T-cell (primary cell): ENCODE measurements around the gene VAMP2. TPM values are rescaled to one million over a fixed set of nuclear protein-coding genes. Genes with fewer than 3 reads are reported as not detected.

Source experiments
- ATAC-seq, 4 experiments: fragments of 200-7000 bp in 3 of 4; fragments of 150-1000 bp in 1 of 4; cut with Tn5 transposase; replicated peaks in 1 of 4; 1 replicate in 3 of 4; 2 replicates in 1 of 4; pipeline ENCODE4 v1.10.0; 2021; ENCODE audit warnings: moderate library complexity in 3 of 4, mild to moderate bottlenecking in 2 of 4, moderate number of reproducible peaks in 1 of 4
- CTCF ChIA-PET, 2 donors: fragments of 300-600 bp; sonication (Branson Sonifier 250); formaldehyde crosslinking; loops; one replicate each; lab custom pipeline; 2022; ENCODE audit warnings: antibody characterized with exemption in 2 of 2; lab: Charles Lee
- POLR2A ChIA-PET, 2 donors: fragments of 300-600 bp; sonication (Branson Sonifier 250); formaldehyde crosslinking; loops; one replicate each; lab custom pipeline; 2022; ENCODE audit warnings: antibody characterized with exemption in 2 of 2; lab: Charles Lee
- DNase-seq, 35 experiments: peaks; one replicate each; pipeline versions ENCODE4 v3.0.0 to v3.0.0-alpha.2; 2013 to 2023
- H3K27ac ChIP-seq: one replicate; pipeline ENCODE4 v1.5.1; 2013; ENCODE audit warnings: low read length
- H3K27me3 ChIP-seq, 2 experiments: replicated peaks in 1 of 2; 1 replicate in 1 of 2; 2 replicates in 1 of 2; pipeline versions ENCODE4 v1.6.1 to v1.7.0; 2013; ENCODE audit warnings: low read length in 1 of 2, mixed read lengths in 1 of 2; ENCODE audit not compliant: control insufficient read depth in 2 of 2, insufficient read depth in 2 of 2; ENCODE audit errors: extremely low read depth in 1 of 2
- H3K36me3 ChIP-seq, 2 donors: 1 replicate in 1 of 2; 2 replicates in 1 of 2; pipeline versions ENCODE4 v1.6.1 to v1.7.0; 2013; ENCODE audit warnings: low read length in 1 of 2; ENCODE audit not compliant: control insufficient read depth in 2 of 2, insufficient read depth in 1 of 2; ENCODE audit errors: extremely low read depth in 1 of 2
- H3K4me1 ChIP-seq, 2 experiments: 1 replicate in 1 of 2; 2 replicates in 1 of 2; pipeline versions ENCODE4 v1.6.1 to v1.7.0; 2013; ENCODE audit warnings: low read length in 2 of 2, mixed read lengths in 1 of 2; ENCODE audit not compliant: insufficient read depth in 2 of 2, control insufficient read depth in 1 of 2; ENCODE audit errors: extremely low read depth in 1 of 2
- H3K4me3 ChIP-seq, 2 donors: 1 replicate in 1 of 2; 2 replicates in 1 of 2; pipeline versions ENCODE4 v1.5.1 to v1.7.0; 2013; ENCODE audit warnings: mild to moderate bottlenecking in 2 of 2, low read length in 1 of 2, moderate library complexity in 1 of 2; ENCODE audit not compliant: control insufficient read depth in 1 of 2; ENCODE audit errors: extremely low read depth in 1 of 2
- H3K9me3 ChIP-seq: 2 replicates; pipeline ENCODE4 v1.7.0; 2013
- H3K27ac Mint-ChIP-seq, 2 donors: one replicate each; pipeline ENCODE4 v1.8.0; 2020 to 2021; ENCODE audit warnings: mild to moderate bottlenecking in 2 of 2, mixed read lengths in 2 of 2
- H3K27me3 Mint-ChIP-seq, 2 donors: one replicate each; pipeline ENCODE4 v1.8.0; 2021 to 2022; ENCODE audit warnings: mixed read lengths in 2 of 2
- H3K36me3 Mint-ChIP-seq: one replicate; pipeline ENCODE4 v1.8.0; 2021; ENCODE audit warnings: mixed read lengths
- H3K4me1 Mint-ChIP-seq, 3 donors: one replicate each; pipeline ENCODE4 v1.8.0; 2020 to 2022; ENCODE audit warnings: mixed read lengths in 3 of 3, mild to moderate bottlenecking in 1 of 3
- H3K4me3 Mint-ChIP-seq, 3 donors: one replicate each; pipeline ENCODE4 v1.8.0; 2020 to 2022; ENCODE audit warnings: mild to moderate bottlenecking in 3 of 3, mixed read lengths in 3 of 3, moderate library complexity in 3 of 3
- H3K9me3 Mint-ChIP-seq, 3 donors: one replicate each; pipeline ENCODE4 v1.8.0; 2020 to 2022; ENCODE audit warnings: mixed read lengths in 3 of 3
- WGBS: methylation state at CpG from one replicate; pipeline ENCODE4 v1.1.5; 2013; ENCODE audit warnings: missing lambda C conversion rate; ENCODE audit not compliant: insufficient coverage; 5-methylcytosine and 5-hydroxymethylcytosine counted together
- total RNA-seq, 35 experiments: library from RNA in 6 of 35; stranded (reverse) in 6 of 35; fragments of 120-200 nt in 1 of 35; gene quantifications; one replicate each; pipeline versions ENCODE4 v1.2.1 to v1.2.4 and lab custom pipeline; 2013 to 2026

The VAMP2 gene
- total RNA-seq, 5 donors from 2014 or later (not counting 1 experiment from before 2014, with no cell fraction given) = 160 to 243 (median 186) TPM

DNA sequence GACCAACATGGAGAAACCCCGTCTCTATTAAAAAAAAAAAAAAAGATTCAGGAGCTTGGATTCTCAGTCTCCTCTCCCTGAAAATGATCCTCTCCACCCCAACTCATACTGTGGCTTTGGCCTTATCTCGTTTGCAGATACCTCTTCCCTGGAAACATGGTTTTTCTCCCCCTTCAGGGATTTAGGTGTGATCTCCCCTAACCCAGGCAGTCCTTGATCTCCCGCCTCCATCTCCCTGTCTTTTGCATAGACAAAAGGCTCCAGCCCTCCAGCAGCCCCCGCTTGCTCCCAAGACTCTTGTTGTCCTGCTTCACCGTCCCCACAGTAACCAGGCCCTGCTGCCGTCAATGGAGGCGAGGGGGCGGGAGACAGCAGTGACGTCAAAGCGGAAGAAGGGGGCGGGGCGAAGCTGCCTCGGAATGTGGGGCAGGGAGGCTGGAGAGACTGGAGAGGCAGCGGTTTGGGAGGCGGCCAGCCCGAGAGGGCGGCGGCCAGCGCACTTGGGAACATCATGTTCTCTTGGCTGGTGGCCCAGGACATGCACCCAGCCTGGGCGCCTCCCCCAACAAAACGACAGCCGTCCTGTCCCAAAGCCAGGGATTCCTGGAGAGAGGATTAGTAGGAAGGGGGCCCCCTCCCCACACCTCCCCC is 8.7 kb downstream of the VAMP2 start:
- peaks cover 28 to 91% of the 10 kb centered on the region in 2 experiments for H3K4me1 ChIP-seq
- Mint-ChIP-seq H3K9me3 (no peaks in the 10 kb centered on the region), H3K36me3 (peaks cover 13% of the 10 kb centered on the region), H3K27ac (no peak overlapping the region), H3K4me3 (no peak overlapping the region), H3K4me1 (peaks cover 35 to 65% (median 48%) of the 10 kb centered on the region in 3 donors), H3K27me3 (no peaks in the 10 kb centered on the region)
- peaks cover 7 to 22% of the 10 kb centered on the region in 2 donors for H3K36me3 ChIP-seq
- no peaks in the 10 kb centered on the region for H3K27me3 ChIP-seq
- peak; percentile 58 to 98 (median 91) for DNase-seq
- ChIA-PET CTCF (no interaction called here), POLR2A (interaction anchor here in 1 of 2 donors (0.6 to 1.6 kb wide), 5 partner anchors 18 to 920 kb away, joined by 3 to 8 read pairs (median 6); no protein-coding TSS in a partner anchor)
- peak overlapping the region; percentile 100 for H3K27ac ChIP-seq
- H3K9me3 ChIP-seq = no peaks in the 10 kb centered on the region
- peak in 1 of 4 experiments; percentile 25 for ATAC-seq
- peak overlapping the region; percentile 26 to 91 for H3K4me3 ChIP-seq
- 7% methylated on average over 12 of the region's 22 CpGs for WGBS

- no peaks in the 10 kb centered on the region for H3K27me3 ChIP-seq
- H3K4me3 ChIP-seq = peak overlapping the region; percentile 18 to 20
- H3K27ac ChIP-seq = peak overlapping the region; percentile 100
- POLR2A ChIA-PET = interaction anchor here in 1 of 2 donors (0.6 to 1.6 kb wide), 5 partner anchors 18 to 920 kb away, joined by 3 to 8 read pairs (median 6); no protein-coding TSS in a partner anchor
- no peaks in the 10 kb centered on the region for H3K9me3 ChIP-seq
- peaks cover 11% of the 10 kb centered on the region for H3K36me3 Mint-ChIP-seq
- H3K27ac Mint-ChIP-seq = no peak overlapping the region
- no peaks in the 10 kb centered on the region for H3K27me3 Mint-ChIP-seq
- no peak overlapping the region for H3K4me3 Mint-ChIP-seq
- DNase-seq (peak in 3 of 35 experiments; percentile 33 to 56 (median 33)), ATAC-seq (no peak)
- CTCF ChIA-PET = no interaction called here
- no peaks in the 10 kb centered on the region for H3K9me3 Mint-ChIP-seq
- peaks cover 28 to 87% of the 10 kb centered on the region in 2 experiments for H3K4me1 ChIP-seq
- peaks cover 9 to 27% of the 10 kb centered on the region in 2 donors for H3K36me3 ChIP-seq
- peaks cover 31 to 60% (median 44%) of the 10 kb centered on the region in 3 donors for H3K4me1 Mint-ChIP-seq
- 57% methylated on average over 7 of the region's 13 CpGs for WGBS
Measured at GRCh38 chr17:8153525-8153956, 9.2 kb downstream of the VAMP2 start.

DNA sequence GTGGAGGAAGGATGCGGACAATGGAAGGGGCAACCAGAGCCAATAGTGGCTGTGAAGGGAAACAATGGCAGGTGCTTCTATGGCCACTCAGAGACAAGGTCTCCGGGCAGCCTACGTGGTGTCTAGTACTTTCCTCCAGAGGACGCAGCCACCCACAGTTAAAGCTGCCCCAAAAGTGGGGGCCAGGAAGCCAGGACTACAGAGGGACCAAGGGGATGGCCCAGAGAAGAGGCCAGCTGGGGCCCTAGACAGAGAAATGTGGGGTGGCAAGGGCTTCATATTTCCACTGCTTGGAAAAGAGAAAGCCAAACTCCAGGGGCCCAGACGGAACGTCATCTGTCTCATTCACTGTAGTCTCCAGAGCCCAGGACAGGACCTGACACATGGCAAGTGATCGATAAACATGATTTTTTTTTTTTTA is 9.7 kb downstream of the VAMP2 start:
- Histone ChIP-seq H3K4me1 (peaks cover 28 to 82% of the 10 kb centered on the region in 2 experiments), H3K9me3 (no peaks in the 10 kb centered on the region), H3K36me3 (peaks cover 10 to 28% of the 10 kb centered on the region in 2 donors), H3K27ac (peak overlapping the region; percentile 100), H3K27me3 (no peaks in the 10 kb centered on the region), H3K4me3 (peak overlapping the region in 1 of 2 donors; percentile 93)
- peaks cover 15% of the 10 kb centered on the region for H3K36me3 Mint-ChIP-seq
- ChIA-PET CTCF (no interaction called here), POLR2A (interaction anchor here in 1 of 2 donors (1.1 to 1.6 kb wide), 2 partner anchors 20 to 35 kb away, joined by 6 to 8 read pairs; no protein-coding TSS in a partner anchor)
- no peaks in the 10 kb centered on the region for H3K9me3 Mint-ChIP-seq
- DNase-seq = peak in 2 of 35 experiments; percentile 21 to 25
- H3K4me3 Mint-ChIP-seq = peak overlapping the region in 1 of 3 donors; percentile 84
- WGBS = 90% methylated on average over 6 of the region's 7 CpGs
- H3K4me1 Mint-ChIP-seq = peaks cover 29 to 57% (median 40%) of the 10 kb centered on the region in 3 donors
- no peak for ATAC-seq
- no peaks in the 10 kb centered on the region for H3K27me3 Mint-ChIP-seq
- no peak overlapping the region for H3K27ac Mint-ChIP-seq

DNA sequence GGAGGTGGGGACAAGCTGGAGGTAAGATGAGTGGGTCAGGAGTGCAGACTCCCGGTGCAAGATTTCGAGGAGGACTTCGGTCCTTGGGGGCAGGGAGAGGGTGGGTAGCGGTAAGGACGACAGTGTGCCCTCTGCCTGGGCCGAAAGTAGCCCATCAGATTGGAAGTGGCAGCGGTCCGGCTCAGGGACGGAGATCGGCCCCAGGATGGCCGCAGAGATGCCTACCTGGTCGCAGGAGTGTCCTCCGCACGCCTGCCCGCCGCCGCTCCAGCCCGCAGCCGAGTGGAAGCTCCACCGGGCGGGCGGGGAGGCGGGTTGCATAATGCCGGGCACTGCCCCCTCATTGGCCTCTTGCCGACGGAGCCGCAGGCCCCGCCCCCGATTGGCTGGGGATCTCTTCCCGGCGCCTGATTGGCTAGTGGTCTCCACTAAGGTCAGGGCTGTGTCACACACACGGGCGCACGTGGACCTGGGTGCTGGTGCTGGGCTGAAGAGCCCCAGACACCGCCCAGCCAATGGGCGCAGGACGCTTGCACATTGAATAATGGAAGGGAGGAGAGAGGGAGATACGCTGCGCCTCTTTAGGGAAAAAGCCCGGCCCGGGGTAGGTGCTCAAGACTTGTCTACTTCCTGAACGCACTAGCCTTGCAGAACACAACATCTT is 10.5 kb downstream of the VAMP2 start, which contains the start of gene PER1:
Gene PER1 (minus strand): TSS at position 293 of the 664 bp plus-strand sequence. CDS start 1,698 bp downstream, outside the sequence.
- Mint-ChIP-seq H3K4me1 (peaks cover 33 to 60% (median 40%) of the 10 kb centered on the region in 3 donors), H3K27ac (no peak within 1 kb of the TSS), H3K4me3 (peak within 1 kb of the TSS in 1 of 3 donors; percentile 84), H3K36me3 (peaks cover 15% of the 10 kb centered on the region), H3K9me3 (no peaks in the 10 kb centered on the region), H3K27me3 (no peaks in the 10 kb centered on the region)
- H3K4me3 ChIP-seq = peak within 1 kb of the TSS; percentile 59 to 93
- H3K9me3 ChIP-seq = no peaks in the 10 kb centered on the region
- peak in 3 of 4 experiments; percentile 2 to 15 (median 3) for ATAC-seq
- peak within 1 kb of the TSS; percentile 100 for H3K27ac ChIP-seq
- ChIA-PET POLR2A (interaction anchor here in 1 of 2 donors (0.6 to 1.0 kb wide), 2 partner anchors 20 to 21 kb away, joined by 3 to 4 read pairs; no protein-coding TSS in a partner anchor), CTCF (no interaction called here)
- peaks cover 10 to 36% of the 10 kb centered on the region in 2 donors for H3K36me3 ChIP-seq
- DNase-seq = peak in 34 of 35 experiments; percentile 64 to 89 (median 75)
- H3K27me3 ChIP-seq = no peaks in the 10 kb centered on the region
- WGBS = 4% methylated on average over 39 of the region's 42 CpGs
- peaks cover 28 to 74% of the 10 kb centered on the region in 2 experiments for H3K4me1 ChIP-seq

DNA sequence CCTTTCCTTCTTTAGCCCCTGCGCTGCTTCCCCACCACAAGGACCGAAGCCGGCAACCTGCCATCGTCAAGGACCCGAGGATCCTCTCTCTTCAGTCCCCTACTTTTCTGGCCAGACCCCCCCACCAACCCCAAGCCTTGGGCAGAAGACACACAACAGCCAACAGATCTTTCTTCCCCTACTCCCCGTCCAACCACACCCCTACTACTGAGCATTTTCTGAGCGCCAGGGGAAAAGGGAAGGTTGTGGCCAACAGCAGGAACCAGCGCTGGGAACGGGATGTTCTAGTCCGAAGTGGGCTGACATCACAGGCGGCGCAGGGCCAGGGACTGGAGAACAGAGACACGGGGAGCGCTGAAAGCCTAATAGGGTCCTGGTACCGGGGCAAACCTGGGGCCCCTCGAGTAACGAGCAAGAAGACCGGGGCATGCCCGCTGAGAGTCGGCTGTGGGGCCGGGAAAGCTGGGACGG is 11.1 kb downstream of the VAMP2 start:
- Histone ChIP-seq H3K27ac (peak overlapping the region; percentile 100), H3K4me3 (peak overlapping the region; percentile 59 to 93), H3K27me3 (no peaks in the 10 kb centered on the region), H3K36me3 (peaks cover 10 to 41% of the 10 kb centered on the region in 2 donors), H3K9me3 (no peaks in the 10 kb centered on the region), H3K4me1 (peaks cover 25 to 69% of the 10 kb centered on the region in 2 experiments)
- no peak overlapping the region for H3K27ac Mint-ChIP-seq
- peaks cover 38 to 63% (median 40%) of the 10 kb centered on the region in 3 donors for H3K4me1 Mint-ChIP-seq
- no peaks in the 10 kb centered on the region for H3K27me3 Mint-ChIP-seq
- ATAC-seq (no peak), DNase-seq (peak in 7 of 35 experiments; percentile 44 to 66 (median 53))
- CTCF ChIA-PET = interaction anchor here in 1 of 2 donors (0.9 to 1.5 kb wide), 2 partner anchors 10 to 13 kb away, joined by 4 to 5 read pairs; no protein-coding TSS in a partner anchor
- no peaks in the 10 kb centered on the region for H3K9me3 Mint-ChIP-seq
- WGBS = under 1% methylated on average over 22 of the region's 22 CpGs
- peak overlapping the region in 1 of 3 donors; percentile 84 for H3K4me3 Mint-ChIP-seq
- POLR2A ChIA-PET = interaction anchor here (0.6 to 2.4 kb wide), 11 partner anchors 9 to 316 kb away, joined by 3 to 19 read pairs (median 4); partner anchors contain the start of gene BORCS6 (in 1 of the 2)
- peaks cover 20% of the 10 kb centered on the region for H3K36me3 Mint-ChIP-seq
